Retina (tissue), 1 donor: ENCODE results near the gene FLRT2.

Source experiments
- DNase-seq: peaks from one replicate; pipeline ENCODE4 v3.0.0-alpha.2; 2016

FLRT2 gene

DNA sequence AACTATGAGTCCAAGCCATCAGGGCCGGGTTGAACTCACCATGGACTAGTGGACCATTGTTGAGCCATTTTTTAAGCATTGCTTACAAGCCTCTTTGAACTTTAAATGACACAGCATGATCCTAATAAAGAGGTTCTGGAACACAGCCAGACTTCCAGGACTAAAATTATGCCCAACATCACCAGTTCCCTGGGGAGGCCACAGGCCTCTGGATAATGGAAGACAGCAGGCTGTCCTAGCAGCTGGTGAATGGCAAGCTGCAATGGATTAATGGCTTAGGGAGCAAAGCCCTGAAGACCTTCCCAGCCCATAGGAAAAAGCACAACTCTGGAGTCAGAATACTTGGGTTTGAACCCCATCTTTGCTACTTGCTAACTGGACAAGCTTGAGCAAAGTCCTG, 71.3 kb downstream of the FLRT2 start:
- no peak for DNase-seq

DNA sequence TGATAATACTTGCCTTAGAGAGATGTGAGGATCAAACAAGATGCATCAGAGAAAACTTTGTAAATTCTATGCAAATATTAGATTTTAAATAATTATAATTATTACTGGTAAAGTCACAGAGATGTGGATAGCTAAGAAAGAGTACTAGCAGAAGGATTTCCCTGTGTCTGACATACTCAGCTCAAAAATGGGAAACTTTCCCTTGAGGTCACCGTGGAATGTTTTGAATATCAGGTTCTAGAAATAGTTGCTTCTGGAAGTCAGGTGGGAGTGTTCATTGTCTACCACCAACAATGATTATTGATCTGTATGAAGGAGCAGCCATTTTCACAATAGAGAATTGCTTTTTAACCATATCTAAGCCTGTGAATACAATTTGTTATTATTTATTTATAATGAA, 71.7 kb downstream of the FLRT2 start:
- no peak for DNase-seq

DNA sequence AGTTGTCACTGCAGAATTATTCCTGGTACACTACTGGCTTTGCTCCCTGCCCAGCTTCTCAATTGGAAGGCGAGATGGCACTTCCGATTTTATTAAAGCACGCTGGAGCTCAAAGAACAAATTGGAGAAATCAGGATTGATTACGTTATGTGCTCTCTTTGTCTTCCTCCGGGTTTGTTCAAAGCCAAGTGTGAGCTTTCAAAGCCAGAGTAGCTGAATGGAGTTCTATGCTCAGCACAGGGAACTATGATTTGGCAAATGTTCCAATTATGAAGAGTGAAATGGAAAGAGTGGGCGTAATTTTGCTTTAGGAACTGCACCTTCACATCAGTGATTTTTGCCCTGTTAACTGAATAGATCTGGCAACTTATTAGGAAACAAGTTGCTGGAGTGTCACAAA, 72.4 kb downstream of the FLRT2 start:
- no peak for DNase-seq

DNA sequence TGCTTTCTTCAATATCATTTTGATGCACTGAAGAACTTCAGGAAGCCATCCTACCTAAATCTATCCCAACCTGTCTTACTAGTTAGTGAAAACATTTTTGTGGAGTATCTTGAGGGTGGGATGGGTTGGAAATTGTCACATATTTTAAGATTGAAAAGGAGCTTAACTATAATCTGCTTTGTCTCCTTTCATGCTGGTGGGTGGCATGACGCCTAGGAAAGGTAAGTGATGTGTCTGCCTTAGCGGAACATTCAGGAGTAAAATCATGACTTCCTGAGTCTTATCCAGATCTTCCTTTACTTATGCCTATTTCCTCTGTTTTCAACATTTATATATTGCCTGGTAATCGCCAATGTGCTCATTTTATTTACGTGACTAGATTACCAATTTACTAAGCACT, 74.1 kb downstream of the FLRT2 start:
- DNase-seq = no peak

DNA sequence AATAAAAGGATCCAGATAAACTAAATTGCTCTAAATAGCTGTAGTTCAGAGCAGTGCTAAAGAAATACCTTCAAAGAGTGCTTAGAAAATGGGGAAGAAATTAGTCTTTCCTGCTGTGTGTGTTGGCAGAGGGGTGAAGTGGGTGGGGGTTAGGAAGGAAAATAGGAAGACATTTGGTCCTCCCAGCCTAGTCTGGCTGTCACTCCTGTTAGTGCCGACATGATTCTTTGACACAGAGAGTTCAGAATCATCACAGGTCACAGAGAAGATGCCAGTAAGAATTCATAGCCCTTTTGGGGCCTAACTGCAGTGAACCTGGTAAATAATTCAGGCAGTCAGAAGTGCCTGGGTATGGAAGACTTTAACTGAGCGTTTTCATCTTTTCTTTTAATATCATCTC, 74.8 kb downstream of the FLRT2 start:
- no peak for DNase-seq

DNA sequence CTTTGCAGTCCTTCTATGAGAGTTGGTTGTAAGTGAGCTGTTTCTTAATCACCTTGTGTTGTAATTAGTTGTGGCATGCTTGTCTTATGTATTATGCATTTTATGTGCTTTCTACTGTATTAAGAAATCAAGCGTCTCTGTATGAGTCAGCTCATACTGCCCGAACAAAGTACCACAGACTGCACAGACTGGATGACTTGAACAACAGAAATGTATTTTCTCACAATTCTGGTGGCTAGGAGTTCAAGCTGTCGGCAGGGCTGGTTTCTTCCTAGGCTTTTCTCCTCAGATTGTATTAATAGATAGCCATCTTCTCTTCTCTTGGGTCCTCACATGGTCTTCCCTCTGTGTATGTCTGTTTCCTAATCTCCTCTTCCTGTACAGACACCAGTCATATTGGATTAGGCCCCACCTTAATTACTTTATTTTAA, 77.7 kb downstream of the FLRT2 start:
- no peak for DNase-seq

DNA sequence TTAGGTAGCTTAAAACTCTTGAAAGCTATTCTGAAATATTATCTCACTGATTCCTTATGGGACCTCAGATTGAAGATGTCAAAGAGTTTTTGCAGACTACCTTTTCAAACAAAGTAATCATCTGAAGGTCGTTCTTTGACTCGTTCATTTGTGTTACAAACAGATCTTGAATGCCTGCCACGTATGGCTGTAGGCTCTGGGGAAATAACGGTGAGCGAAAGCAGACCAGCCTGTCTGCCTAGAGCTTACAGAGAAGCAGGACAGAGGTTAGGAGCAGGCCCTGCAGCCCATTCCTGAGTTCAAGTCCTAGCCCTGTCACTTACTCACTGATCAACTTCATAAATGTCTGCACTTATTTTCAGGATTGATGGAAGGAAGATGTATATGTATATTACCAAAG, 83.6 kb downstream of the FLRT2 start:
- no peak for DNase-seq

DNA sequence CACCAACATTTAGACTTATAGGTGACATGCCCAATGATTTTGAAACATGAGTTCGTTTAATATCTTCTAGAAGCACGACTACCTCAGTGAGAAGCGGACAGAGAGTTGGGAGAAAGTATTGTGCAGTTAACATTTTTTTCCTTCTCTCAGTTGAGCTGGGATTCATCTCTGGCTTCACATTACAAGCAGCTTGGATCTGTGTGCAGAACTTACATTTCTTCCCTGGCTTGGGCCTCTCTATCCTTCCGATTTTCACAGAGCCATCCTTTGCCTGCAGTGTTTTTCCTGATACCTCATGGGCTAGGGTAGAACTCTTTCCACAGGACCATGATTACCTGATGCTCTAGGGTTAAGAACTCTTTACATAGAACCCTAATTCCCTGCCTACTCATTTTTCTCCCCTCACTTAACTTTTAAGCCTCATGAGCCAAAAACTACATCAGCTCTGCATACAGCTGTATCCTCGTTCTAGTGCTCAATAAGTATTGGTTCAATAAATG, 86.5 kb downstream of the FLRT2 start:
- no peak for DNase-seq

DNA sequence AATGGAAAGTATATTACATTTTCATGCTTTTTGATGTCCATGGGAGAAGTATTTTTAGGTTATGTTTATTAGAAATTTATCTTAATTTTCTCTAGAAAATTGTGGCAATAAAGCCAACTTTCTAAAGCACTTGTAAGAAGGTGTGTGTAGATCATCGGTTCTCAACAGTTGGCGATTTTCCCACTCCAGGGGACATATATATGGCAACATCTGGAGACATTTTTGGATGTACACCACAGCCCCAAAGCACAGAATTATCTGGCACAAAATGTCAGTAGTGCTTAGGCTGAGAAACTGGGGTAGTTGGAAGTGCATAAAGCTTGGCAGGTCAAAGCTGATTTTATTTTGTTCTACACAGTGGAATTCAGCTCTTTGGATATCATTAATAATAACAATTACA, 86.9 kb downstream of the FLRT2 start:
- DNase-seq = no peak

DNA sequence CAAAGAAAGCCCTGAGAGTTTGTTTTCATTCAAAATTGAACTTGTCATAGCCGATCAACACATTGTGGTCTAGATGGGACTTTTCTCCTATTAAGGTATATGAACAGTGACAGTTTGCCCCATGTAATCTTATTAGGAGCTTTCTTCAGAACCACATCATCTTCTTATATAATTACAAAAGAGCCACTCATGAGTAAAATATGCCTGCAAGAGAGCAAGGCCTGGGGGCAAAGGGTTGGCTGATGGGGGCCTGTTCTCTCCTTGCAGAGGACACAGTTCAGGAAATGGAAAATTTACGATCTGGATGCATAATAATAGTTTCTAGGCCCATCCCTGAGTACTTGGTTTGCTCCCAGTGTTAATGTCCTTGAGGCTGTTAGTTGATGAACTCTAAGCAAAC, 87.8 kb downstream of the FLRT2 start:
- DNase-seq = peak; percentile 69

DNA sequence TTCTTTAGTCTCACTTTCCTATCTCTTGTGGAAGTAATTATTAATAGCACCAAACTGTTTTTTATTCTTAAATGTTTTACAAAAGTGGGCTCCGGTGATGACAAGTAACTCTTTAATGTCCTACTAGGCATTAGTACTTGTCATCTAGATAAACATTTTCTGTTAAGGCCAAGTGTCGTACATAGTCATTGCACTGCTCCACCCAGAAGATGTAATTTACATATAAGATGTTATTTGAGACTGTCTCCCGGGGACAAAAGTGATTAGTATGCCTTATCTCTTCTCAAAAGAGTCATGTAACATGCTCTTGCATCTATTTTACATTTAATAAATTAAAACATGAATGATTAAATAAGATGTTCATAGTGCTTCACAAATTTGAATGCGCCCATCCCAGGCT, 88.4 kb downstream of the FLRT2 start:
- no peak for DNase-seq

DNA sequence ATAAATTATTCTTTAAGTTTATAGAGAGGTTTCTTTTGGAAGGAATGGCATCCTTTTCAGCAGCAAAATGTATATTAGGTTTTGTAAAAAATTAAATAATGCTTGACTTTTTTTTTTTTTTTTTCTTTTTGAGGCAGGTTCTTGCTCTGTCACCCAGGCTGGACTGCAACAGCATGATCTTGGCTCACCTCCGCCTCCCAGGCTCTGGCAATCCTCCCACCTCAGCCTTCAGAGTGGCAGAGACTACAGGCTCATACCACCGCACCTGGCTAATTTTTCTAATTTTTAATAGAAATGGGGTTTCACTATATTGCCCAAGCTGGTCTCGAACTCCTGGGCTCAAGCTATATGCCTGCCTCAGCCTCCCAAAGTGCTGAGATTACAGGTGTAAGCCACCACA, 89.0 kb downstream of the FLRT2 start:
- no peak for DNase-seq

DNA sequence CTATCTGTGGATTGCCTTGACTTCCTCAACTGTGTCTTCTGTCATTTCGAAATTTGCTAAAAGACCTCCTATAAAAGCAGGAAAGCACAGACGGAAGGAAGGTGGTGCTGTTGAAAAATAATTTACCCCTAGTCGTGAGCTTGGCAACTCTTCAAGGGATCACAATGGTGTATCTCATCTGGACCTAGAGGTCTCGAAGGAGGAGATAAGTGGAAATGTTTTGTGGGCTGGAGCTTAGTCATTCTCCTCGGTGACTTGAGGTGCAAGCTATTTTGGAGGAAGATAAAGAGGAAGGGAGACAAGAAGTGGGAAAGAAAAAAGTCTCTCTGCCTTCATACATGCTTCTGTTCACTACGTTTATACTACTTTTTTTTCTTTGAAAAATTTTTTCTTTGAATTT, 89.9 kb downstream of the FLRT2 start:
- no peak for DNase-seq

DNA sequence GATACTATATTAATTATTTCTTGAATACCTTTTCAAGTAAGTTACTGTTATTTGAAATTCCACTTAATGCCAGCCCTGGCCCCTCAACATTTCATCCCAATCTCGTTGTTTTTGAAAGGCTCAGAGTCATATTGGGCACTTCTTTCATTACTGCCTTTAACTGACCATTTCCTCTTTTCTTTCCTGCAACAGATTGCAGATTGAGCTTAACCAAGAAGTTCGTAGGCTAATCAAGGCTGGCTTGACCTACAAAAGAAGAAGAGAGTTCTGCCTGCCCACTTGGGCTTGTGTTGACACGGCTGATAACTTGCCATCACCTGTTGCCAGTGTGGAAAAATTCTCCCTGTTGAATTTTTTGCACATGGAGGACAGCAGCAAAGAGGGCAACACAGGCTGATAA, 91.0 kb downstream of the FLRT2 start:
- no peak for DNase-seq

DNA sequence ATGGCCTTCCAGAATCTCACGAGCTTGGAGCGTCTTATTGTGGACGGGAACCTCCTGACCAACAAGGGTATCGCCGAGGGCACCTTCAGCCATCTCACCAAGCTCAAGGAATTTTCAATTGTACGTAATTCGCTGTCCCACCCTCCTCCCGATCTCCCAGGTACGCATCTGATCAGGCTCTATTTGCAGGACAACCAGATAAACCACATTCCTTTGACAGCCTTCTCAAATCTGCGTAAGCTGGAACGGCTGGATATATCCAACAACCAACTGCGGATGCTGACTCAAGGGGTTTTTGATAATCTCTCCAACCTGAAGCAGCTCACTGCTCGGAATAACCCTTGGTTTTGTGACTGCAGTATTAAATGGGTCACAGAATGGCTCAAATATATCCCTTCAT, 92.2 kb downstream of the FLRT2 start:
- DNase-seq = no peak

DNA sequence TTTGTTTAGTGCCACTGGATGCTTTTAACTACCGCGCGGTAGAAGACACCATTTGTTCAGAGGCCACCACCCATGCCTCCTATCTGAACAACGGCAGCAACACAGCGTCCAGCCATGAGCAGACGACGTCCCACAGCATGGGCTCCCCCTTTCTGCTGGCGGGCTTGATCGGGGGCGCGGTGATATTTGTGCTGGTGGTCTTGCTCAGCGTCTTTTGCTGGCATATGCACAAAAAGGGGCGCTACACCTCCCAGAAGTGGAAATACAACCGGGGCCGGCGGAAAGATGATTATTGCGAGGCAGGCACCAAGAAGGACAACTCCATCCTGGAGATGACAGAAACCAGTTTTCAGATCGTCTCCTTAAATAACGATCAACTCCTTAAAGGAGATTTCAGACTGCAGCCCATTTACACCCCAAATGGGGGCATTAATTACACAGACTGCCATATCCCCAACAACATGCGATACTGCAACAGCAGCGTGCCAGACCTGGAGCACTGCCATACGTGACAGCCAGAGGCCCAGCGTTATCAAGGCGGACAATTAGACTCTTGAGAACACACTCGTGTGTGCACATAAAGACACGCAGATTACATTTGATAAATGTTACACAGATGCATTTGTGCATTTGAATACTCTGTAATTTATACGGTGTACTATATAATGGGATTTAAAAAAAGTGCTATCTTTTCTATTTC, 93.2 kb downstream of the FLRT2 start:
- no peak for DNase-seq

DNA sequence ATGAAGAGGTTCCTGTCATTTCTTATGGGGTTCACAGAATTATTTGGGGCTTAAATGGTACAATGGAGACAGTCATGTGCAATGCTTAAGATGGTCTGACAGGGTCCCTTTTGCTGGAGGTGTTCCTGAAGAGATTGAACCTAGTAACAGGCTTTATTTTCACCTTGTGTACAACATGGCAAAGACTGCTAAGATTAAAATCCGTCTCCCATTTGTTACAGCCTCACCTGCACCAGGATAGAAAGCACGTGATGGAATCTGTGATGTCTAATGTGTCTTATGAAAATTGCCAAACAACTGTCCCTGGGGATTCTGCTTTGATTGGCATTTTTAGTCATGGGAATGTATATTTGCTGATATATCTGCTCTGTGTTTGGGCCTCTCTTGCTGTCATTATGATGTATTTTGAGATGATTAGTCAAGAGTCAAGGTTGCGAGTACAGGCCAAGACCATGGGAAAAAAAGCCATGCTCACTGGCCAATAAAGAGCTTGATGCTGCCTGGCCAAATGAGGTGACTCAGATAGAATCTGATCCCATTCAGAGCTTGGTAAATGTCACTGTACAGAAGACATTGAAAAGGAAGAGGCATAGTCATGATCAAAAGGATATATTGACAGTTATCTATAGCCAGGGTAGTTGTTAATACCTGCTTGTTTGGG, 96.1 kb downstream of the FLRT2 start:
- no peak for DNase-seq

DNA sequence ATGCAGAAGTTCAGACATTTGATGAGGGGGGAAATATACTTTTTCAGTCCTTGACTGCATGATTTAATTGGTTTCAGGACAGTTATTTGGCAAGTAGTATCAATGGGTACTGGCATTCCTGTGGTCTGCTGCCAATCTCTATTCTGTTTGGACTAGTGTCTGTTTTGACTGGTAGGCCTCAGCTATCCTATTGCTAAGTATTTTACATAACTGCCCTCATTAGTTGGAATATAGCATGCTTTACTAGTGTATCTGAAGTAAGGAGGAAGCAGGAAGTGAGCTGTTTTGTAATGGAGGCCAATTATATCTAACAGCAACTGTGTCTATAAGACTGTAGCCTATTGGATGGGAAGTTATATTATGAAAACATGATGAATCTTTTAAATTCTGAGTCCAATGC, 104.3 kb downstream of the FLRT2 start:
- DNase-seq = no peak

DNA sequence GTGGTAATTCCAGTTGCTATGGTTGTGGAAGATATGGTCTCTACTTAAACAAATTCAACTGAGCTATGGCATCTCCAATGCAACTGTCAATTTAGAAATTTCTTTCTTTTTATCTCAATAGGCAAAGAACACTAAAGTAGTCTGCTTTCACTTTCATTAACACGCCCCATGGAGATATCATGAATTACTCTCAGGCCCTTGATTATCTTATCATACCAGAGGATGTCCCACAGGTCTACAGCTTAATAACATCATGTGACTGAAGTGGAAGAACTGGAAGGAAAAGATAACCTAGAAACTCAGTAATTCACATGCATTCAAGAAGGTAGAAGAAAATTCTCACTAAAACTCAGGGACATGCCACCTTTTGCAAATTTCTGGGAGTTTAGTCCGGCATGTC, 114.3 kb downstream of the FLRT2 start:
- no peak for DNase-seq

DNA sequence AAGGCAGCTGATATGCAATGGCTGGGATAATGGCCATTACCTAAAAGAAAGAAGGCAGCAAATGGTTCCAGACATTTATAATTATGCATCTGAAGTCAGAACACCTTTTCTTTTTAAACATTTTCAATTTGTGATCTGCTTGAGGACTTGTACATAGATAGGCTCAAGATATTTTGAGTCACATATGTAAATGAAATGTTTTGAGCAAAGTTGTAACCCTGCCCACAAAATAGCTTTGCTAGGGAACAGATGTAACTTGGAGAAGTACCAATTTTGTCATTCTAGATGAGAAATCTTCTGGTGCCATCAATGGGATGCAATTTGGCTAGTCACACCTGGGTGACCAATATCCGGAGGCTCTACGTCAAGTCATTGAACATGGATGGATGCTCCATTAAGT, 123.1 kb downstream of the FLRT2 start:
- no peak for DNase-seq

DNA sequence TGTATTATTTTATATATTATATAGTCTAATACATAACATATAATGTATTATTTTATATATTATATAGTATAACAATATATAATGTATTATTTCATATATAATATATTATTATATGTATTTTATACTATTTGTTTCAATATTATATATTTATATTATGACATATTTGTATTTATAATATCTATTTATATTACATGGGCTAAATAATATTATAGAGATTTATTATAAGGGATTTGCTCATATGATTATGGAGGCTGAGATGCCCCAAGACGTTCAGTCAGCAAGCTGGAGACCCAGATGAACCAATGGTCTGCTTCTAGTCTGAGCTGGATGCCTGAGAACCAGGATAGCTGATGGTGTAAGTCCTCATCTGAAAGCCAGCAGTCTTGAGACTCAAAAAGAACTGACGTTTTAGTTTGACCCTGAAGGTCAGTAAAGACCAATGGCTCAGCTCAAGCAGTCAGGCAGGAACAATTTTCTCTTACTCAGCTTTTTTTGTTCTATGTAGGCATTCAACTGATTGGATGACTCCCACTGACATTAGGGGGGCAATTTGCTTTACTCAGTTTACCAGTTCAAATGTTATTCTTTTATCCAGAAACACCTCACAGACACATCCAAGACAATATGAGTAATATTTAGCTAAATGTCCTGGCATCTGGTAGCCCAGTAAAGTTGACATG, 130.4 kb downstream of the FLRT2 start:
- no peak for DNase-seq

DNA sequence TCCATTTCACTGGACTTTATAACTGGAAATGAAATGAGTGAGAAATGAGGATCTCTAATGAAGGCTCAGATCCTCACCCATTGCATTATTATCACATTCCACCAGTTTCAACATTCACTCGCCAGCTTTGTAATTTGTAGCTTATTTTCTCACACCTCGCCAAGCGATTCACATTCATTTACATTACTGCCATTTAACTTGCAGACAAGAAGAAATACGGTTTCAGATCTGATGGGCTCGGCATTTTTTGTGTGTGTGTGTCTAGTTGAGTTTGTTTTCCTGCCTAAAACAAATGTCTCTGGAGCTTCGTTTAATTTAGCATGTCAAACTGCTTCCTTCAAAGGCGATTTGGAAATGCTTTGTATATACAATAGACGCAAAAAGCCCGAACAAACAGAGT, 132.2 kb downstream of the FLRT2 start:
- DNase-seq = no peak

DNA sequence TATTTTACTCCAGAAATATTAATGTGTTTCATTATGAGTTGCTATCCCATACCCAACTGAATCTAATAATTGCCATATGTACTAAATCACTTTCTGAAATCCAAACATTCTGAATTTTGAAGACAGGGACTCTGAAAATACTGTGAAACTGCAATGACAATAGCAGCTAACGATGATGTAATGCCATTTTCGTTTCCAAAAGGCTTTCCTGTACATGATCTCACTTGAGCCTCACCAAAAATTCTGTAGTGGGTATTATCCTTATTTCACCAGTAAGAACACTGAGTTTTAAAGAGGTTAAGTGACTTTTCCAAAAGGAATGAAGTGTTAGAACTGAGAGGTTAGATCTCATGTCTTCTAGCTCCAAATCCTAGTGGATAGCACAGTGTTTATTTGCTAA, 133.3 kb downstream of the FLRT2 start:
- DNase-seq = no peak

DNA sequence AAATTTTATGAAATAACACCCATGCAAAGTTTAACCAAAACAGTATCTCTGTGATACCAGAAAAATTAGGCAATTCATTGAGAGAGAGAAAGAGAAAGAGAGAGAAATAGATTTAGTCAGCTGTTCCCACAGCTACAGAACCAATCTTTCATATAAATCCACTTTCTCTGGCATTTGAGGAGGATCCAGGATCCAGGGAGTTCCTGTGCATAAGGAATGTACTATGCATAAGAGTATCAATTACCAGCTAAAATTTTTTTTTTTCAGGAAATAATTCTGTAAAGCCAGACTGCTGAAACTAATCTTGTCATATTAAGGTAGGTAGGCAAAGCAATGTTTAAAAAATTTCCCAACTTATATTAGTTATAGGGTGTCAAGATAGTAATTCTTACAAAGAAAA, 133.7 kb downstream of the FLRT2 start:
- no peak for DNase-seq
